ENCODE results near the gene MFSD2B.

The MFSD2B gene

DNA sequence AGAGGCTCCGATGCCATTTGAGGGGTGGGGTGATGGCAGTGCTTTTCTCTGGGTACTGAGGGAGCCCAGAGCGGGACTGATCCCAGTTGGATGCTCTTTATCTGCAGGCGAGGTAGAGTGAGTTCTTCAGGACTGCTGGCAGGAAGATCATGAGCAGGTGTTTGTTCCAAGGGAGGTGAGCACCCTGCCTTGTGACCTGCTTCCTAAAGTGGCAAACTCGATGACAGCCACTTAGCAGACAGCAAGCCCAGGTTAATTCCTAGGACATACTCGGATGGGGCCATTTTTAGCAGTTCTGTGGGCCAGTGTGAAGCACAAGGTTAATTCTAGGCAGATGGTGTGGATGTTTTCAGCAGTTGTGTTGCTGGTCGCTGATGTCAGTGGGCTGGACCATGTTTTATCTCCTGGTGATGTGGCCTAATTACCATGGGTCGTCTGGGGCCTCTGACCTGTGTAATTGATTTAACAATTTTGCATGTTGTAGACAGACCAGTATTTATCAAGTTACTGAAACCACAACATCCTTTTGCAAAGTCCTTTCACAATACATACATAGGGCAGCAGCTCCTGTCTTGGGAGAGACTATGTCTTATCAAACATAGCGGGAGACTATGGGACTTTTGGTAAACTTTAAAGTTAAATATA, 44.6 kb downstream of the MFSD2B start:
- no peak for DNase-seq

DNA sequence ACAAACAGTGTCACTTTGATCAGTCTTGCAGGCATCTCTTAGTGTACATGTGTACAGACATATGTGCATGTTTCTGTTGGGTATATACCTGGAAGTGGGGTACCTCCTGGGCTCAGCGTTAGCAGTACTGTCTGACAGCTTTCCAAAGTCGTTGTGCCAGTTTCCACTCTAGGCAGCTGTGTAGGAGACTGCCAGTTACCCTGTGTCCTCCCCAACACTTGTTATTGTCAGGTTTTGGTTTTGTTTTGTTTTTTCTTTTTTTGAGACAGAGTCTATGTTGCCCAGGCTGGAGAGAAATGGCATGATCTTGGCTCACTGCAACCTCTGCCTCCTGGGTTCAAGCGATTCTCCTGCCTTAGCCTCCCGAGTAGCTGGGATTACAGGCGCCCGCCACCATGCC, 45.9 kb downstream of the MFSD2B start:
- DNase-seq = no peak

DNA sequence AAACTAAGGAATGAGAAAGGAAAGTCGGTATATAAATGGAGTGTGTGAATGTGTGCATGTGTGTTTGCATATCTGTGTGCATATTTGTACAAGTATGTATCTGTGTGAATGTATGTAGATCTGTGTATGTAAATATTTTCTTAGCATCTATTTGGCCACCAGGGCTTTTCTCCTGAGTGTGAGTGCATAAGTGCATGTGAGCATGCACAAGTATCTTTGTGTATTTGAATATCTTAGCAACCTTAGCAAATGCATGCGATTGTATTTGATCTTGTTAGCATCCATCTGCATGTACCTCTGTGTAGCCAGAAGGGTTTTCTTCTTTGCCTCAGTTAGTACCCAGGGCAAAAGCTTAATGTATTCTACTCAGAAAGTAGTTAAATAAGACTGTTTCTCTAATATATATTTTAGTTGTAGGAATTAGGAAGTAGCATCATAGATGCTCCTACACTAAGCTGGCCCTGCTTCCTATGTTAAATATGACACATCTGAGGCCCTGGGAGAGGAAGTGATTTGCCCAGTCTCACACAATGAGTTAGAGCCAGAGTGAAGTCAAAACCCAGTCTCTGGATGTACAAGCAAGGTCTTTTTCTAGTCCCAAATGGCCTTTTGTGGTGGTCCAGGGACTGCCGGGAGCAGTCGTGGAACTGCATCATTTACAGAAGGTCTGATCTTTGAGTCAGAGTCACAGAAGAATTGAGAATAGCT, 48.8 kb downstream of the MFSD2B start:
- DNase-seq = no peak

DNA sequence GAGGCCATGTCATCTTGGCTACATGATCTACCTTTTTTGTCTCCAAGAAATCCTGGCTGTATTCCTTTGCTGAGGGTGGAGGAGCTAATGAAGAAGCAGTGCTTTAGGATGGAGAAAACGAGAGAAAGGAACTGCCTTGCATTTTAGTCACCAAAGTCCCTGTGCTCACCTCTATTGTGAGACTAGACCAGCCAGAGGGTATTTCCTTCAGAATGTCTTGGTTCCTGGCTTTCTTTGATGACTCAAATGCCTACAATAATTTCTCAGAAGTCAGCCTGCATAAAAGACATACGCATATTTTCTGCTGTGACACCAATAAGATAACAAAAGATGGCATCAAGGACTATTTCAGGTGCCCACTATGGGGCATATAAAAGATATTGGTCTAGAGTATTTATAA, 55.5 kb downstream of the MFSD2B start:
- DNase-seq = no peak

DNA sequence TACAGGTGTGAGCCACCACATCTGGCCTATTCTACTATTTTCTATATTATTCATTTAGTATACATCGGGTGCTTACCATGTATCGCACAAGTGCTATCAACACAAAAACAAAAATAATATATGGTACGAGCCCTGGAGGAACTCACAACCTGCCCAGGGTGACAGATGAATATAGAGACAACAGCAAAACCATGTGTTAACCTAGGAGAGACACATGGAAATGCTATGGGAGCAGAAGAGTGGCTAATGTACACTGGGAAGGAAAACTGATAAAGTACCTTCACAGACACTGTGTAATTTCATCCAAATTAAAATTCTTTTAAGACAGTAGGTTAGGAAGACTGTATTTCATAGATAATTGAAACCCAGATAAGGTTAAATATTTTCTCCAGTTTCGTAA, 62.4 kb downstream of the MFSD2B start:
- DNase-seq = no peak

DNA sequence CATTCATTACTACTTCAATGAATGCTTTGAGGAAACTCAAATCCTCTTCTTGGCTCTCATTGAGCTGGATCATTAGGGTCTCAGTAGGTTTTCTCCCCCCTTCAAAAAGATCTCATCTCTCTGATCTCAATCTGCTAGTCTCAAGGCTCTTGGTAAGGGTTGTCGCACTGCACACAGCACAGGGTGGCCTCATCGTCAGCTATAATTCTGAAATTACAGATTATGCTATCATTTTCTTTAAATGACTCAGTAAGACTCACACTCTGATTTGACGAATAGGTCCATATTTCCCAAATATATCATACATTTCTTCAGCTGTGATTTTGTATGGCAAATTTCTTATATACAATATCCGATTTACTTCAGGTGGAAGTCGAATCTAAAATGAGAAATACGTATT, 63.9 kb downstream of the MFSD2B start:
- DNase-seq = no peak

DNA sequence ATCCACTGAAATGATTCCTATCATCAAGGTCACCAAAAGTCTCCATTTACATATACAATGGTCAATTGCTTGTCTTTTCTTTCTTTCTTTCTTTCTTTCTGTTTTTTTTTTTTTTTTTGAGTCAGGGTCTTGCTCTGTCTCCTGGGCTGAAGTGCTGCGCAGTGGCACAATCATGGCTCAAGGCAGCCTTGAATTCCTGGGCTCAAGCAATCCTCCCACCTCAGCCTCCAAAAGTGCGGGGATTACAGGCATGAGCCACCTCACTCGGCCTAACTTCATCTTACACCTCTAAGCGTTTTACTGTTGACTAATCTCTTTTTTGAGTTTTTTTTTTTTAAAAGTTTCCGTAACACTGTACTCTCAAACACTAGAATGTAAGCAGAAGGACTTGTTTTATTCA, 65.4 kb downstream of the MFSD2B start:
- no peak for DNase-seq

All from NCI-H1092 (cell line).